Dermis blood vessel endothelial cell (primary cell): Measurements from ENCODE around the gene DPM1. TPM values are rescaled to one million over a fixed set of nuclear protein-coding genes. Genes with fewer than 3 reads are reported as not detected.

Experiments
- DNase-seq: peaks from one replicate; pipeline ENCODE4 v3.0.0; 2010
- total RNA-seq: library from RNA; depleted of rRNA; stranded (reverse); fragments of >200 nt; gene quantifications from 2 replicates; pipeline ENCODE4 v1.2.3, GENCODE V29; 2014

Gene DPM1
- total RNA-seq, 1 donor from 2014 or later, result 71.5 TPM

DNA sequence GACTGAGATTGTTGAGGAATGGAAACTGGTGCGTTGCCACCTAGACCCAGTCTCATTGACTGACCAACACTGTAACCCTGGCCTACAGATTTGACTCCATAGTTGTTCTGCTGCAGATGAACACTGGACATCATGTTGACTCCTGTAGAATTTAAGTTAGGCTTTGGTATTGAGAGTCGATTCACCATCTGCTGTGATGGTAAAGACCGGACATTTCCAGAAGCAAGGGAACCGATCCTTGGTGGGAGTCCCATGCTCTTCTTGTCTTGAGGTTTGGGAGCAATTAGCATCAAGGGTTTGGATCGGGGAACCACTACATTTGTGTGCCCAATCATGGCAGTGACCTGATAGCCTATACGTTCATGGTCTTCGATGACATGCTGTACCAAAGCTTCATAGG is 64.7 kb downstream of the DPM1 start:
- DNase-seq, result no peak

DNA sequence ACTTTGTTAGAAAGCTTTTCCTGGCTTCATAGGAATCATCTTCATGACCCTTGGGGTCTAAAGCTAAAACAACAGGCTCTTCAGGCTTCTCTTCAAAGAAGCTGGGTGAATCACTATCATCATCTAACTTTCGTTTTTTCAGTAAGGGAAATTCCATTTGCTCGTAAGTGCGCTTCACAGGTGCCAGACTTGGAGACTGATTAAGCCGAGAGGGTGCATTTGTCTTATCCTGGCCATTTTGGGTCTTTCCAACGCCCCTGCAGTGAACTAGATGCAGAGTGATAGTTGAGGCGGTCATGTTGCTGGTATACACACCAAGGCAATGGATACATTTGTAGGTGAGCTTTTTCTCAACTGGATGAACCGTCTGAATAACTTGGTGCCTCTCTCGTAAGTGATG is 65.9 kb downstream of the DPM1 start:
- DNase-seq, result no peak

DNA sequence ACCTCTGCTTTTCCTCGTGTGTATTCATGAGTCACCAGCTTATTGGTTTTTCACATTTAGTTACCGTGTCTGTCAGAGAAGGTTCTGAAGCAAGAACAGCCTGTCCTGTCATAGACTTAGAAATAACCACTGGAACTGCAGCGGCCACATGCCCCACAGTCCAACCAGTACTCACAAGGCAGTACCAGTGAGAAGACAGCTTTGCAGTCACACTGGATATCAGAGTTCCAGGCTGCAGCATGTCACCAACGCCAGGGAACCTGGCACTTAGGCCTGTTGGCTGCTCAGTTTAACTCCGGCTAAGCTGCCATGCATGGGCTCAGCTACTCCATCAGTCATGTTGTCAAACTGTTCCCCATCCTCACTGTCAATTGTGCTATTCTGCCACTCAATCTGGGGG is 67.2 kb downstream of the DPM1 start:
- no peak for DNase-seq

DNA sequence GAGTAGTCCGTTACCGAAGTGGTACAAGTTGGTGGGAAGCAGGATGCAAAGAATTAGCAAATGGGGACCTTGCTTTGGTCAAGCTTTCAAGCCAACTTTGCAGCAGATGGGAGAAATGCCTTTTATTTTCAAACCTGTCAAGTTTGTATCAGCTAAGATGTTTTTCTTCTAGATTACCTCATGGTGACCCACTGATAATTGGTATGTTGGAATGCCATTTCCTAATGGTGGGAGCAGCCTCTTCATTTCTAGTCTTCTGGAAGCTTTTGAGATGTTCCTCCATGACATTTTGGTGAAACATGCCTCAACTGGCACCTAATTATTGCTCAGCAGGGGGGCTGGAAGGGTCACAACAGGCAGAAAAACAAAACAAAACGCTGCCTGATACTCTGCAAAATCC is 70.8 kb downstream of the DPM1 start:
- no peak for DNase-seq

DNA sequence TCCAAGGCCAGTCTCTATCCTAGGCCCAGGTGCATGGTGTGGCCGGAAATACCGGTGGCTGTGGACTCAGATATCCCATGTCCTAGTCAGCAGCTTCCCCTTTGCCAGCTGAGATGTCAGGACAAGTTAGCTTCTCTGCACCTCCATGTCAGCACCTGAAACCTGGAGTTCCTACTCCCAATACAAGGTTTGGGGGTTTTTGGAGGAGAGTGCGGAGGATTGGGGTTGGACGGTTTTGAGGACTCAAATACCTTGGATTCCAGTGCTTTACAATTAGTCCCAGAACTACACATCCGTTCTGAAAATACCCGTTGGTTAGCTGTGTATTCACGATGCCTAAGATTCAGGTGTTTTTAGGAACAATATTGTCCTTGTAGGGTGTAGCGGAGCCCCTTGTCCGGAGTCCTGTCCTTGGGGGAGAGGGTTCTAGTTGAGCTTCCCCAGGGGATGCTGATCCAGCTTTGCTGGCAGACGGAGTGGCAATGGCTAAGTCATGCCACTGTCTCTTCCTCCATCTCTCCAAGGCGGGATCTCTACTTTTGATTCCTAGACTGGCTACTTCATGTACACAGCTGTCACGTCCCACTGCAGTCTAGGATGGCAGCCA is 72.0 kb downstream of the DPM1 start:
- no peak for DNase-seq

DNA sequence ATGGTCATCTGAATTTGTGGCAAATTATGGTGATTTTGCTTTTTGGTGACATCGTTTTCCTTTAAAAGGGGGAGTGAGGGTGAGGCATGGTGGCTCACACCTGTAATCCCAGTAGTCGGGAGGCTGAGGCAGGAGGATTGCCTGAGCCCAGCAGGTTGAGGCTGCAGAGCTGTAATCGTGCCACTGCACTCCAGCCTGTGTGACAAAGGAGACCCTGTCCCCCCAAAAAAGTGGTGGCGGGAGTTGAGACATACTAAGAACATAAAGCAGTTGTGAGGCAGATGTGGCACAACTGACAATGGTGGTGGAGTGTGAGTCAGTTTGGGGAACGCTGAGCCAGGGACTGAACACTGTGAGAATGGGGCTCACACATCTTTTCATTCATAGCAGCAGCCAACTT is 72.6 kb downstream of the DPM1 start:
- DNase-seq, result no peak

DNA sequence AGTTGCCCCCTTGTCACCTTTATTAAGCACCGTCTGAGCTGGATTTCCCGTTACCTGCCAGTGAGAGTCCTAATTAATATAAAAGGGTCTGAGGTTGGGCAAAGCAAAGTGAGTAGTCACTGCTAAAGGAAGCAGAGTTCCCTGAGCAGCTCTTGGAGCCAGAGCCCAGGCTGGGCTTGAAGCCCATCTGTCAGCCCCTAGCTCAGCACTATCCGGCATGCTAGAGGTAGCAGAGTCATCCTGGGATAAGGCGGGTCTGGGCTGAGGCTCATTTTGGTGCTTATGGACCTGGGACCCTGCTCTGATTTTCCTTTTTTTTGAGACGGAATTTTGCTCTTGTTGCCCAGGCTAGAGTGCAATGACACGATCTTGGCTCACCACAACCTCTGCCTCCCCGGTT is 73.3 kb downstream of the DPM1 start:
- DNase-seq, result no peak

Other genes with a start within 250 kb of the DPM1 start
- gene PARD6B, start 227.0 kb downstream of the DPM1 start, total RNA-seq, result 0.28 and 0.85 TPM in 2 replicates
- 0.34 and 0.51 TPM in 2 replicates for gene BCAS4, start 163.5 kb downstream of the DPM1 start, total RNA-seq
- gene ADNP, start 27.1 kb downstream of the DPM1 start, total RNA-seq, result 28.8 and 53.0 TPM in 2 replicates
- 8.5 and 9.2 TPM in 2 replicates for gene MOCS3, start 286 bp upstream of the DPM1 start, total RNA-seq
- 0.70 and 3.1 TPM in 2 replicates for gene KCNG1, start 64.6 kb upstream of the DPM1 start, total RNA-seq